Stimulated activated CD4-positive, alpha-beta T cell treated with anti-CD3 and anti-CD28 coated beads, Interleukin-15, amount 100 ng/mL, for 48 hours (primary cell): ENCODE data around the gene ZNF385C.
"Not testable (repeated sequence)": the region's sequence is repeated elsewhere in the genome, so short reads cannot be mapped to it uniquely, and the experiment has no call there.

Experiments
- DNase-seq, 2 donors: peaks; one replicate each; pipeline ENCODE4 v3.0.0-alpha.2; 2020; ENCODE audit warnings: low read depth in 2 of 2

The ZNF385C gene

GRCh38 chr17:42019509-42020404 is 78.5 kb downstream of the ZNF385C start, which contains the start of gene NKIRAS2:
Gene NKIRAS2, plus strand, starts transcription at chr17:42020090. Its CDS starts 1,488 bp downstream, at chr17:42021578.
- peak; percentile 90 to 92 for DNase-seq

GRCh38 chr17:42018988-42019387 is 79.3 kb downstream of the ZNF385C start:
- no peak for DNase-seq

DNA sequence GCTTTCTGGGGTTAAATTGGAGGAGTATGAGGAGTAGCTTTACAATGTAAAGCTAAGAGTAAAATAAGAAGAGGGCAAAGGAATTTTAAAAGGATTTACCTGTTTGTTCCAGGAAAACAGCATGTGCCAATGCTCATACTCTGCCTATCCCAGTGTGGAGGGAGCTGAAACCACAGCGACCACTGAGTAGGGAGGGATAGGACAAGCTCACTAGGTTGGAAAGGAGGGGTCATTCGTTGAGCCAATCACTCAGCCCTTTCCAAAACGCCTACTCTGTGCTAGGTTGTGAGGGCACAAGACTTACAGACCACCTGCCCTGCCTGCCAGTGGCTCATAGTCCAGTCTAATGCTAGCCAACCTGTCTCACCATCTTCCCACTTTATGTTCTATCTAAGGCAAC is 79.9 kb downstream of the ZNF385C start:
- DNase-seq, result no peak

- peak in 1 of 2 donors; percentile 21 for DNase-seq
These were observed 80.4 kb downstream of the ZNF385C start for GRCh38 chr17:42017866-42018200.

DNA sequence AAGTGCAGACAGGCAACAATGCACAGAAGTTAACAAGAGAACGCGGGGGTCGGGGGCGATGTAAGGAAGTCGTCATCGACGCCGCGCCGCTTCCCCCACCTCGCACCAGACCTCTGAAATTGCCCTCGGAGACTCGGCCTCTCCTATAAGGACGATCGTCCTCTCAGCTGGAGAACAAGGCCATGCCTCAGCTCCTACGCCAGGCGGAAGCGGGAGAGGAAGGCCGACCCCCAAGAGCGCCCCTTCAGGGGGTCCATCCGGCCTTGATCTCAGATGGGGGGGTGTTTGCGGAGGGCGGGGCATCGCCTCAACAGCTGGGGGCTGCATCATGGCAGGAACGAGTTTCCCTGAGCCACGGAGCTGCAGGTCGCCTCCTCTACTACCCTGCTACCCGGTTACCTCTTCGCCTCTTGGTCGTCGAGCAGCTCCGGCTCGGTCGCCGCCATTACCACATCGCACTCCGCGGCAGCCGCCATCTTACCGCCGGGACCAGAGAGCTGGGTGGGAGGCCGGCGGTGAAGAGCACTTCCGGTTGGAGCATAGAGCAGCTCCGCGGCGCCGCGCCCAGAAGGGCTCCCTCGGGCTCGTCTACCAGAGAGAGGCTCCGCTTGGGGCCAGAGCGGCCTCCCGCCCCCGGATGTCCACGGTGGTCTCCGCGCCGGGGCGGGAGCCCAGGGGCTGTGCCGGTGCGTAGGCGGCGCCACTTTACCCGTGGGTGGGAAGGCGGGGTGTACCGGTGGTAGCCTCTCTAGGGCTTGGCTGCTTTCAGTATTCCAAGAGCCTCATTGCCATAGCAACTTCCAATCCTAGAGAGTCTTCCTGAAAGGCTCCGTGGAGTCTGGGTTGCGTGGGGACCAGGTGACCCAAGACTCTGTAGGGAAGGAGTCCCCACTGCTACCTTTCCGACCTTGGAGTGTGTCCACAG is 81.1 kb downstream of the ZNF385C start, which contains the start of gene DNAJC7:
DNAJC7 (minus strand) TSS at position 499 of the 925 bp plus-strand sequence; CDS start at position 476, 23 bp downstream.
- DNase-seq, result peak; percentile 86 to 87

GRCh38 chr17:42016411-42016831 is 81.9 kb downstream of the ZNF385C start:
- no peak for DNase-seq

DNA sequence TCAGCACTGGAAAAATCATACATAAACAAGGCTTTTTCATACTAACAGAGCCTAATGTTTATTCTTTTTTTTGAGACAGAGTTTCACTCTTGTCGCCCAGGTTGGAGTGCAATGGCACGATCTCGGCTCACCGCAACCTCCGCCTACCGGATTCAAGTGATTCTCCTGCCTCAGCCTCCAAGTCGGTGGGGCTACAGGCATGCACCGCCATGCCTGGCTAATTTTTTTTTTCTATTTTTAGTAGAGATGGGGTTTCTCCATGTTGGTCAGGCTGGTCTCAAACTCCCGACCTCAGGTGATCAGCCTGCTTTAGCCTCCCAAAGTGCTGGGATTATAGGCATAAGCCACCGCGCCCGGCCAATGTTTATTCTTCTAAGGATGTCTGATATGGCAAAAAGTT is 84.5 kb downstream of the ZNF385C start:
- not testable (repeated sequence) for DNase-seq

- not testable (repeated sequence) for DNase-seq
These were observed 85.9 kb downstream of the ZNF385C start for GRCh38 chr17:42012363-42012762.

- no peak for DNase-seq
These were observed 87.3 kb downstream of the ZNF385C start for GRCh38 chr17:42010898-42011516.

DNA sequence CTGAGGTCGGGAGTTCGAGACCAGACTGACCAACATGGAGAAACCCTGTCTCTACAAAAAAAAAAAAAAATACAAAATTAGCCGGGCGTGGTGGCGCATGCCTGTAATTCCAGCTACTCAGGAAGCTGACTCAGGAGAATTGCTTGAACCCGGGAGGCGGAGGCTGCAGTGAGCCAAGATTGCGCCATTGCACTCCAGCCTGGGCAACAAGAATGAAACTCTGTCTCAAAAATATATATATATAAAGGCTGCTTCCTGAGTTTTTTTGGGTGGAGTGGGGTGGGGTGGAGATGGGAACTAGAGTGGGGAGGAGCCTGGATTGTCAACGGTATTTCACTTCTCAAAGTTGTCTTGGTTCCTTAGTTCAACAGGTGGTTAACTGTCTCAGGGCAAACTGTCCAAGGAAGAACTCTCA is 88.0 kb downstream of the ZNF385C start:
- not testable (repeated sequence) for DNase-seq

- DNase-seq, result no peak
These were observed 89.1 kb downstream of the ZNF385C start for GRCh38 chr17:42009170-42009569.

GRCh38 chr17:42005166-42005565 is 93.1 kb downstream of the ZNF385C start:
- no peak for DNase-seq

GRCh38 chr17:42002792-42003301 is 95.4 kb downstream of the ZNF385C start:
- no peak for DNase-seq

- no peak for DNase-seq
These were observed 96.0 kb downstream of the ZNF385C start for GRCh38 chr17:42002175-42002791.

- no peak for DNase-seq
These were observed 96.5 kb downstream of the ZNF385C start for GRCh38 chr17:42001729-42002128.

GRCh38 chr17:42000413-42001133 is 97.7 kb downstream of the ZNF385C start:
- DNase-seq, result no peak

DNA sequence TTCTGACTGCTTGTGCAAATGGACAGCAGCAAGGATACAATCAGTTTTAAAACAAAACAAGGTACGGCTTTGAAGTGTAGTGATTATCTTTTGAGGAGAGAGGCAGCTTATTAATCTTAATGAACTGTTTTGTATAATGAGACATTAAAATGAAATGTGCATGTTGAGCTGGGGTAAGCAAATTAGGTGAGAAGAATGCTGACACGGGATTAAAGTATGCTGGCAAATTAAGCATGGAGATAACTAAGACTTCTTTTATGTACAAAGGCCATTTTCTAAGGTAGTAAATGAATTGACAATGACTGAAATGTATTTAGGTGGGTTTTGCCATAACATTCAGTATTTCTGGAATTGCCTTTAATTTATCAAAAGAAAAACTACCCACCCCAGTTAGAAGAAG is 99.8 kb downstream of the ZNF385C start:
- DNase-seq, result no peak

- DNase-seq, result no peak
These were observed 101.5 kb downstream of the ZNF385C start for GRCh38 chr17:41996855-41997164.

GRCh38 chr17:41992576-41992975 is 105.7 kb downstream of the ZNF385C start:
- DNase-seq, result no peak

DNA sequence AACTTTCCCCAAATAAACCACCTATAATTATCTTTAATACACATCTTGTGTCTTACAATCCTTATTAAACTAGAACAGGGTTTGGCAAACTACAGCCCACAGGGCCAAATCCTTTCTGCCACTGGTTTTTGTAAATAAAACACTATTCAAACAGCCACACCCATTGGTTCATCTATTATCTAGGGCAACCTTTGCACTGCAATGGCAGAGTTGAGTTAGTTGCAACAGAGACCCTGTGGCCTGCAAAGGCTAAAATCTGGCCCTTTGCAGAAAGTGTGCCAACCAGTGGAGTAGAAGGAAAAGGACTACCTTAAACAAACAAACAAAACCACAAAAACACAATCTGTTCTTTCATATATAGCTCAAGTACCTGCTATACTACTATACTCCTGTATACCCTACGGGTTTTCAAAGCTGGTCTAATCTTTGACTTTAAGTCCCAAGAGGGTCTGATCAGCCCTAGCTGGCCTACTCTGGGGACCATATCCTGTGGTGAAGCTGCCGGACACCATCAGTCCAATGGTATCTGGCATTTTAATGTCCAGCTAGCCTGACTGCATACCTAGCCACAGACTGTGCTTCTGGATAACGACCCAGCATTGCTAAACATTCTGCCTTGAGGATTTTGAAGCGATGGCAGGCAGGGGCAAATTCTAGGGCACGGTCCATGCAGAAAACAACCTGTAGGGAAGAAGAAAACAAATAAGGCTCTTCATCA is 108.4 kb downstream of the ZNF385C start:
- no peak for DNase-seq
